Body of pancreas (tissue), 4 donors: ENCODE results near the gene GRIFIN. TPM values are rescaled to one million over a fixed set of nuclear protein-coding genes. Genes with fewer than 3 reads are reported as not detected.

Experiments
- ATAC-seq: fragments of 150-250 bp; one replicate; pipeline ENCODE4 v1.9.1; 2016
- DNase-seq, 4 donors: peaks; one replicate each; pipeline ENCODE4 v3.0.0-alpha.2; 2019
- H3K27ac ChIP-seq, 4 donors: fragments of 200-600 bp; sonication (generic); 1 replicate in 3 of 4; 2 replicates in 1 of 4; pipeline versions ENCODE4 v1.5.1 to v1.6.1; 2016 to 2019; ENCODE audit warnings: mild to moderate bottlenecking in 1 of 4, mixed read lengths in 1 of 4, moderate library complexity in 1 of 4
- H3K27me3 ChIP-seq, 2 donors: fragments of 200-600 bp; sonication (generic); one replicate each; pipeline ENCODE4 v1.6.0; 2016; ENCODE audit warnings: mild to moderate bottlenecking in 1 of 2
- H3K36me3 ChIP-seq, 2 donors: fragments of 200-600 bp; sonication (generic); replicated peaks in 1 of 2; 2 replicates each; pipeline ENCODE4 v1.5.1; 2016; ENCODE audit warnings: low read depth in 2 of 2; ENCODE audit not compliant: insufficient read depth in 1 of 2
- H3K4me1 ChIP-seq: fragments of 200-600 bp; sonication (generic); one replicate; pipeline ENCODE4 v1.6.0; 2016
- H3K4me3 ChIP-seq, 2 donors: fragments of 200-600 bp; sonication (generic); 1 replicate in 1 of 2; 2 replicates in 1 of 2; pipeline ENCODE4 v1.5.1; 2016 to 2019
- H3K9me3 ChIP-seq, 3 donors: fragments of 200-600 bp; sonication (generic); 1 replicate in 2 of 3; 2 replicates in 1 of 3; pipeline ENCODE4 v1.5.1; 2016
- CTCF ChIP-seq, 7 experiments: fragments of 450-650 bp in 4 of 7; fragments of 200-600 bp in 3 of 7; sonication (generic) in 3 of 7; IDR thresholded peaks; one replicate each; pipeline ENCODE4 v1.5.1; 2016 to 2019; ENCODE audit warnings: antibody characterized with exemption in 7 of 7
- POLR2A ChIP-seq, 3 donors: fragments of 450-650 bp; IDR thresholded peaks; one replicate each; pipeline ENCODE4 v1.6.1; 2016; ENCODE audit warnings: antibody characterized with exemption in 3 of 3, mild to moderate bottlenecking in 2 of 3
- WGBS, 2 donors: methylation state at CpG; one replicate each; pipeline ENCODE4 v1.1.5; 2017; 5-methylcytosine and 5-hydroxymethylcytosine counted together
- intact Hi-C: fragments of 100-400 bp; cut with DNase I; formaldehyde crosslinking; loops from one replicate; pipeline ENCODE4 v1.15.1; 2023
- total RNA-seq, 2 donors: library from RNA; depleted of rRNA; stranded (reverse); fragments of >200 nt; gene quantifications; one replicate each; pipeline ENCODE4 v1.1.0, GENCODE V29; 2016

Gene GRIFIN
- total RNA-seq, 2 donors from 2014 or later = not detected

GRCh38 chr7:2493205-2494164 lies 17.3 kb upstream of the GRIFIN start:
- Histone ChIP-seq H3K4me3 (no peak overlapping the region), H3K36me3 (no peaks in the 10 kb centered on the region), H3K27ac (no peak overlapping the region), H3K27me3 (peaks cover 0 to 10% of the 10 kb centered on the region in 2 donors), H3K9me3 (no peaks in the 10 kb centered on the region), H3K4me1 (no peaks in the 10 kb centered on the region)
- DNase-seq = no peak
- WGBS, 2 donors = 58 to 66% methylated on average over 9 to 10 of the region's 11 CpGs
- TF ChIP-seq POLR2A (IDR thresholded peaks at IDR 0.05) (no peak), CTCF (IDR thresholded peaks at IDR 0.05) (no peak)
- no peak for ATAC-seq
- intact Hi-C loops = no loop called here

GRCh38 chr7:2492038-2492437 lies 15.8 kb upstream of the GRIFIN start:
- H3K27me3 ChIP-seq = no peaks in the 10 kb centered on the region
- H3K4me1 ChIP-seq = no peaks in the 10 kb centered on the region
- intact Hi-C loops = no loop called here
- no peaks in the 10 kb centered on the region for H3K36me3 ChIP-seq
- H3K9me3 ChIP-seq = no peaks in the 10 kb centered on the region
- no peak overlapping the region for H3K27ac ChIP-seq
- no peak overlapping the region for H3K4me3 ChIP-seq
- TF ChIP-seq CTCF (IDR thresholded peaks at IDR 0.05) (no peak), POLR2A (IDR thresholded peaks at IDR 0.05) (no peak)
- WGBS, 2 donors = 82 to 88% methylated on average over 2 of the region's 2 CpGs
- DNase-seq (no peak), ATAC-seq (no peak)

GRCh38 chr7:2490181-2490651 lies 14.0 kb upstream of the GRIFIN start:
- Histone ChIP-seq H3K4me1 (no peaks in the 10 kb centered on the region), H3K9me3 (no peaks in the 10 kb centered on the region), H3K36me3 (no peaks in the 10 kb centered on the region), H3K27ac (no peak overlapping the region), H3K27me3 (no peaks in the 10 kb centered on the region), H3K4me3 (no peak overlapping the region)
- intact Hi-C loops = no loop called here
- DNase-seq = peak in 1 of 4 donors; percentile 9
- WGBS, 2 donors = 70 to 98% methylated on average over 4 to 13 of the region's 13 CpGs
- TF ChIP-seq CTCF (IDR thresholded peaks at IDR 0.05) (no peak), POLR2A (IDR thresholded peaks at IDR 0.05) (no peak)
- ATAC-seq = no peak

GRCh38 chr7:2488681-2489080 lies 12.5 kb upstream of the GRIFIN start:
- H3K36me3 ChIP-seq = no peaks in the 10 kb centered on the region
- H3K27ac ChIP-seq = peak overlapping the region in 1 of 4 donors; percentile 5
- no peaks in the 10 kb centered on the region for H3K9me3 ChIP-seq
- no peak for TF ChIP-seq CTCF (IDR thresholded peaks at IDR 0.05)
- no peak for TF ChIP-seq POLR2A (IDR thresholded peaks at IDR 0.05)
- intact Hi-C loops = no loop called here
- H3K4me1 ChIP-seq = no peaks in the 10 kb centered on the region
- DNase-seq = no peak
- H3K27me3 ChIP-seq = no peaks in the 10 kb centered on the region
- ATAC-seq = no peak
- 30 to 45% methylated on average over 3 to 9 of the region's 9 CpGs for WGBS, 2 donors
- no peak overlapping the region for H3K4me3 ChIP-seq
